Neural cell (in vitro differentiated cells): Measurements from ENCODE around the gene DOK1. TPM values are rescaled to one million over a fixed set of nuclear protein-coding genes. Genes with fewer than 3 reads are reported as not detected.

Source experiments
- H2AFZ ChIP-seq: fragments of 200-600, 300-800 bp; sonication (generic), shearing (Covaris generic); 2 replicates; pipeline ENCODE4 v1.6.0; 2014; ENCODE audit warnings: low read depth, mild to moderate bottlenecking, antibody characterized with exemption, low read length, moderate library complexity
- H3F3A ChIP-seq: fragments of 200-600 bp; shearing (Covaris generic); 2 replicates; pipeline ENCODE4 v1.6.1; 2016; ENCODE audit warnings: mild to moderate bottlenecking, moderate library complexity, mixed read lengths, antibody characterized with exemption, low read length; ENCODE audit not compliant: insufficient read depth, poor library complexity, severe bottlenecking
- H3K27ac ChIP-seq: fragments of 200-600, 300-800 bp; sonication (generic), shearing (Covaris generic); 2 replicates; pipeline ENCODE4 v1.5.1; 2014; ENCODE audit warnings: mild to moderate bottlenecking, low read length, moderate library complexity
- H3K27me3 ChIP-seq: fragments of 300-800, 200-600 bp; sonication (generic), shearing (Covaris generic); 2 replicates; pipeline ENCODE4 v1.6.0; 2014; ENCODE audit warnings: mild to moderate bottlenecking, low read depth, low read length, moderate library complexity; ENCODE audit not compliant: insufficient read depth
- H3K36me3 ChIP-seq: fragments of 300-800, 200-600 bp; sonication (generic), shearing (Covaris generic); 2 replicates; pipeline ENCODE4 v1.5.1; 2014; ENCODE audit warnings: mild to moderate bottlenecking, antibody characterized with exemption, low read length, moderate library complexity; ENCODE audit not compliant: insufficient read depth
- H3K4me2 ChIP-seq: fragments of 300-800, 200-600 bp; sonication (generic), shearing (Covaris generic); 2 replicates; pipeline ENCODE4 v1.6.0; 2014; ENCODE audit warnings: mild to moderate bottlenecking, low read length
- H3K4me3 ChIP-seq: fragments of 300-800, 200-600 bp; sonication (generic), shearing (Covaris generic); 2 replicates; pipeline ENCODE4 v1.5.1; 2014; ENCODE audit warnings: mild to moderate bottlenecking, low read length, moderate library complexity
- H3K79me2 ChIP-seq: fragments of 200-600 bp; shearing (Covaris generic); replicated peaks from 2 replicates; pipeline ENCODE4 v1.6.0; 2014; ENCODE audit warnings: mild to moderate bottlenecking, low read length, moderate library complexity; ENCODE audit not compliant: insufficient read depth
- H3K9ac ChIP-seq: fragments of 300-800, 200-600 bp; sonication (generic), shearing (Covaris generic); 2 replicates; pipeline ENCODE4 v1.6.1; 2016; ENCODE audit warnings: mild to moderate bottlenecking, low read length, mixed read lengths
- H3K9me2 ChIP-seq: fragments of 200-600 bp; shearing (Covaris generic); 2 replicates; pipeline ENCODE4 v1.6.1; 2016; ENCODE audit warnings: mild to moderate bottlenecking, low read length, mixed read lengths; ENCODE audit not compliant: insufficient read depth
- H3K9me3 ChIP-seq: fragments of 200-600, 300-800 bp; sonication (generic), shearing (Covaris generic); 2 replicates; pipeline ENCODE4 v1.6.1; 2016; ENCODE audit warnings: mild to moderate bottlenecking, mixed run types, low read length, moderate library complexity, mixed read lengths
- H4K20me1 ChIP-seq: fragments of 200-600 bp; shearing (Covaris generic); 2 replicates; pipeline ENCODE4 v1.6.1; 2016; ENCODE audit warnings: mild to moderate bottlenecking, mixed run types; ENCODE audit not compliant: insufficient read depth
- EP300 ChIP-seq: fragments of 450-650 bp; conservative IDR thresholded peaks from 2 replicates; pipeline ENCODE4 v1.6.1; 2014; ENCODE audit warnings: antibody characterized with exemption, mild to moderate bottlenecking, moderate library complexity; ENCODE audit not compliant: poor library complexity, severe bottlenecking
- EZH2 ChIP-seq: fragments of 200-600, 300-800 bp; shearing (Covaris generic), sonication (generic); IDR thresholded peaks from 2 replicates; pipeline ENCODE4 v1.6.1; 2014; ENCODE audit warnings: antibody characterized with exemption, low read length, borderline replicate concordance, mild to moderate bottlenecking; ENCODE audit not compliant: insufficient read depth, poor library complexity, severe bottlenecking
- MXI1 ChIP-seq: fragments of 450-650 bp; conservative IDR thresholded peaks from 2 replicates; pipeline ENCODE4 v1.6.1; 2014; ENCODE audit warnings: antibody characterized with exemption, mild to moderate bottlenecking; ENCODE audit not compliant: poor library complexity, severe bottlenecking
- POLR2AphosphoS5 ChIP-seq: IDR thresholded peaks from 2 replicates; pipeline ENCODE4 v1.6.1; 2012
- RAD21 ChIP-seq: fragments of 450-650 bp; conservative IDR thresholded peaks from 2 replicates; pipeline ENCODE4 v1.6.1; 2014; ENCODE audit warnings: antibody characterized with exemption, mild to moderate bottlenecking, moderate library complexity
- SMC3 ChIP-seq: fragments of 450-650 bp; conservative IDR thresholded peaks from 2 replicates; pipeline ENCODE4 v1.6.1; 2014; ENCODE audit warnings: antibody characterized with exemption, mild to moderate bottlenecking, moderate library complexity; ENCODE audit not compliant: poor library complexity
- TAF1 ChIP-seq: IDR thresholded peaks from 2 replicates; pipeline ENCODE4 v1.6.1; 2012; ENCODE audit warnings: low read depth
- polyA plus RNA-seq: library from polyadenylated mRNA; depleted of rRNA; stranded (reverse); fragments of >200 nt; gene quantifications from 2 replicates; pipeline ENCODE4 v1.2.3, GENCODE V29; 2014
- TF ChIP-seq, protein P1 (sequence below): IDR thresholded peaks from 2 replicates; pipeline ENCODE4 v1.6.1; 2012; ENCODE audit warnings: borderline replicate concordance
- TF ChIP-seq, protein P2 (sequence below): fragments of 450-650 bp; IDR thresholded peaks from 2 replicates; pipeline ENCODE4 v1.5.1; 2014; ENCODE audit warnings: antibody characterized with exemption, mild to moderate bottlenecking, moderate library complexity; ENCODE audit not compliant: poor library complexity, severe bottlenecking

Gene DOK1
- polyA plus RNA-seq, 1 donor from 2014 or later = 0.79 TPM

DNA sequence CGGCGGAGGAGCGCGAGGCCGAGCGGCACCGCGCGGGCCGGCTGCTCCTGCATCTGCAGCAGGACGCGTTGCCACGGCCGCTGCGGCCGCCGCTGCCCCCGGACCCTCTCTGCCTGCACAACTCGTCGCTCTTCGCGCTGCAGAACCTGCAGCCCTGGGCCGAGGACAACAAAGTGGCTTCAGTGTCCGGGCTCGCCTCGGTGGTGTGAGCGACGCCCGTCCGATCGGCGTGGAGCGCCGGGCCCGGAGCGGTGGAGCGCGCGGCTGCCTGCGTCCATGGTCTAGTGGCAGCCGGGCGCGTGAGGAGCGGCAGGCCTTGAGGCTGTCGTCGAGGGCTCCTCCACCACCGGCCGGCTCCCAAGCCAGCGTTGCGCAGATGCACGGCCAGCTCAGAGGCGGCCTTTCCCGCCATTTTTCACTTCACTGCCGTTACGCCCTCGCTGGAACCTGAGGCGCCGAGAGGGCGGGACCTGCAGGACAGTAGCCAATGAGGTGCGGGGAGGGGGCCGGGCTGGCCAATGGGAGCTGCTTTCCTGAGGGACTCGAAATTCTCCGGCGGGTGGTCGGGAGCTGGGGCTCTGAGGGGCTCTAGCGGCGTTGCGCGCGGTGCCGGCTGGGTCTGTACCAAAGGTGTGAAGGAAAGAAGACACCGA, 38.4 kb upstream of the DOK1 start:
- TF ChIP-seq EP300 (no peak), POLR2AphosphoS5 (no peak), MXI1 (no peak), SMC3 (no peak), EZH2 (no peak), RAD21 (no peak), TAF1 (no peak)
- TF ChIP-seq, protein P1, sequence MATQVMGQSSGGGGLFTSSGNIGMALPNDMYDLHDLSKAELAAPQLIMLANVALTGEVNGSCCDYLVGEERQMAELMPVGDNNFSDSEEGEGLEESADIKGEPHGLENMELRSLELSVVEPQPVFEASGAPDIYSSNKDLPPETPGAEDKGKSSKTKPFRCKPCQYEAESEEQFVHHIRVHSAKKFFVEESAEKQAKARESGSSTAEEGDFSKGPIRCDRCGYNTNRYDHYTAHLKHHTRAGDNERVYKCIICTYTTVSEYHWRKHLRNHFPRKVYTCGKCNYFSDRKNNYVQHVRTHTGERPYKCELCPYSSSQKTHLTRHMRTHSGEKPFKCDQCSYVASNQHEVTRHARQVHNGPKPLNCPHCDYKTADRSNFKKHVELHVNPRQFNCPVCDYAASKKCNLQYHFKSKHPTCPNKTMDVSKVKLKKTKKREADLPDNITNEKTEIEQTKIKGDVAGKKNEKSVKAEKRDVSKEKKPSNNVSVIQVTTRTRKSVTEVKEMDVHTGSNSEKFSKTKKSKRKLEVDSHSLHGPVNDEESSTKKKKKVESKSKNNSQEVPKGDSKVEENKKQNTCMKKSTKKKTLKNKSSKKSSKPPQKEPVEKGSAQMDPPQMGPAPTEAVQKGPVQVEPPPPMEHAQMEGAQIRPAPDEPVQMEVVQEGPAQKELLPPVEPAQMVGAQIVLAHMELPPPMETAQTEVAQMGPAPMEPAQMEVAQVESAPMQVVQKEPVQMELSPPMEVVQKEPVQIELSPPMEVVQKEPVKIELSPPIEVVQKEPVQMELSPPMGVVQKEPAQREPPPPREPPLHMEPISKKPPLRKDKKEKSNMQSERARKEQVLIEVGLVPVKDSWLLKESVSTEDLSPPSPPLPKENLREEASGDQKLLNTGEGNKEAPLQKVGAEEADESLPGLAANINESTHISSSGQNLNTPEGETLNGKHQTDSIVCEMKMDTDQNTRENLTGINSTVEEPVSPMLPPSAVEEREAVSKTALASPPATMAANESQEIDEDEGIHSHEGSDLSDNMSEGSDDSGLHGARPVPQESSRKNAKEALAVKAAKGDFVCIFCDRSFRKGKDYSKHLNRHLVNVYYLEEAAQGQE = no peak
- TF ChIP-seq, protein P2, sequence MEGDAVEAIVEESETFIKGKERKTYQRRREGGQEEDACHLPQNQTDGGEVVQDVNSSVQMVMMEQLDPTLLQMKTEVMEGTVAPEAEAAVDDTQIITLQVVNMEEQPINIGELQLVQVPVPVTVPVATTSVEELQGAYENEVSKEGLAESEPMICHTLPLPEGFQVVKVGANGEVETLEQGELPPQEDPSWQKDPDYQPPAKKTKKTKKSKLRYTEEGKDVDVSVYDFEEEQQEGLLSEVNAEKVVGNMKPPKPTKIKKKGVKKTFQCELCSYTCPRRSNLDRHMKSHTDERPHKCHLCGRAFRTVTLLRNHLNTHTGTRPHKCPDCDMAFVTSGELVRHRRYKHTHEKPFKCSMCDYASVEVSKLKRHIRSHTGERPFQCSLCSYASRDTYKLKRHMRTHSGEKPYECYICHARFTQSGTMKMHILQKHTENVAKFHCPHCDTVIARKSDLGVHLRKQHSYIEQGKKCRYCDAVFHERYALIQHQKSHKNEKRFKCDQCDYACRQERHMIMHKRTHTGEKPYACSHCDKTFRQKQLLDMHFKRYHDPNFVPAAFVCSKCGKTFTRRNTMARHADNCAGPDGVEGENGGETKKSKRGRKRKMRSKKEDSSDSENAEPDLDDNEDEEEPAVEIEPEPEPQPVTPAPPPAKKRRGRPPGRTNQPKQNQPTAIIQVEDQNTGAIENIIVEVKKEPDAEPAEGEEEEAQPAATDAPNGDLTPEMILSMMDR = no peak
- no peak overlapping the region for H2AFZ ChIP-seq
- no peaks in the 10 kb centered on the region for H3K36me3 ChIP-seq
- no peaks in the 10 kb centered on the region for H3K79me2 ChIP-seq
- H3K4me2 ChIP-seq = no peak overlapping the region
- no peaks in the 10 kb centered on the region for H3F3A ChIP-seq
- H3K9me3 ChIP-seq = no peaks in the 10 kb centered on the region
- peak overlapping the region; percentile 53 for H3K4me3 ChIP-seq
- no peaks in the 10 kb centered on the region for H4K20me1 ChIP-seq
- peaks cover 99% of the 10 kb centered on the region for H3K27me3 ChIP-seq
- H3K9me2 ChIP-seq = no peaks in the 10 kb centered on the region
- H3K27ac ChIP-seq = no peak overlapping the region
- no peak overlapping the region for H3K9ac ChIP-seq

DNA sequence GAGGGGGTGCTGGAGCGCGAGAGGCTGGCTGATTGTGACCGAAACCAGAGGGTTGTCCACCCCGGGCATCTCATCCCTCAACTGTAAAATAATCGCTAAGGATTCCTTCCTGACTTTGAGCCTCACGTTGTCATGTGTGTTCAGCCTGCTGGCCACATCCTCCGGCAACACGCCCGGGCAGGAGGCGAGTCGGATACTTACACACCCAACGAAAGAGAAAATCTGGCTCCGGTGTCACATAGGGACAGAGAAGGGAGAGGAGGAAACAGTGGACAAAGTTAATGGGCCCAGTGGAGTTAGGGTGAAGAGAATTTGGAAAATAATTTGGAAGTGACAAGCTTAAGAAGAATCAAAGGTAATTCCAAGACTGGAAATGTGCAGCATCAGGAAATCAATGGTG, 37.9 kb upstream of the DOK1 start:
- no peak overlapping the region for H3K27ac ChIP-seq
- H3K9ac ChIP-seq = no peak overlapping the region
- TF ChIP-seq EP300 = no peak
- TF ChIP-seq, protein P1 = no peak
- TF ChIP-seq TAF1 = no peak
- no peak for TF ChIP-seq RAD21
- TF ChIP-seq, protein P2 = no peak
- no peak for TF ChIP-seq MXI1
- no peaks in the 10 kb centered on the region for H3K79me2 ChIP-seq
- H3K27me3 ChIP-seq = peaks cover 97% of the 10 kb centered on the region
- H2AFZ ChIP-seq = no peak overlapping the region
- H3K4me3 ChIP-seq = peak overlapping the region; percentile 53
- H3F3A ChIP-seq = no peaks in the 10 kb centered on the region
- H3K4me2 ChIP-seq = no peak overlapping the region
- no peaks in the 10 kb centered on the region for H3K9me2 ChIP-seq
- H3K36me3 ChIP-seq = no peaks in the 10 kb centered on the region
- H4K20me1 ChIP-seq = no peaks in the 10 kb centered on the region
- H3K9me3 ChIP-seq = no peaks in the 10 kb centered on the region
